ENCODE data around the gene LAMB2. TPM values are rescaled to one million over a fixed set of nuclear protein-coding genes. Genes with fewer than 3 reads are reported as not detected.

LAMB2 gene
- total and polyA plus RNA-seq, 2 donors = 24.9 to 102 TPM

- peaks cover 66 to 77% of the 10 kb centered on the region in 2 donors for H3K36me3 ChIP-seq (ENCODE audit: control insufficient read depth in 2 of 2, insufficient read depth in 2 of 2, low read length in 1 of 2)
- 93% methylated on average over 13 of the region's 13 CpGs for WGBS
- DNase-seq (ENCODE audit: low read depth in 6 of 9, low spot score in 9 of 9) = no peak
- H3K27me3 ChIP-seq (ENCODE audit: control insufficient read depth in 2 of 2, insufficient read depth in 1 of 2, low read length in 1 of 2) = no peaks in the 10 kb centered on the region
- no peak overlapping the region for H3K4me3 ChIP-seq (ENCODE audit: low read length in 2 of 2)
- H3K4me1 ChIP-seq (ENCODE audit: control insufficient read depth in 2 of 2, insufficient read depth in 2 of 2, low read length in 2 of 2) = no peaks in the 10 kb centered on the region
- H3K27ac ChIP-seq (ENCODE audit: low read depth in 1 of 2, low read length in 1 of 2) = no peak overlapping the region
- no peaks in the 10 kb centered on the region for H3K9me3 ChIP-seq (ENCODE audit: control insufficient read depth in 2 of 2, insufficient read depth in 1 of 2, low read length in 1 of 2)
Measured at GRCh38 chr3:49076116-49076515, 56.7 kb downstream of the LAMB2 start.

Other genes starting within 250 kb of the LAMB2 start
- 26.3 TPM for gene SLC25A20, start 234.2 kb downstream of the LAMB2 start, total RNA-seq
- 32.3 TPM for gene SLC25A20, start 234.2 kb downstream of the LAMB2 start, polyA plus RNA-seq
- 51.4 TPM for gene ARIH2, start 214.2 kb downstream of the LAMB2 start, total RNA-seq
- 57.8 TPM for gene ARIH2, start 214.2 kb downstream of the LAMB2 start, polyA plus RNA-seq
- gene P4HTM, start 142.8 kb downstream of the LAMB2 start, total RNA-seq = 15.9 TPM
- gene P4HTM, start 142.8 kb downstream of the LAMB2 start, polyA plus RNA-seq = 27.1 TPM
- 53.9 TPM for gene WDR6, start 125.7 kb downstream of the LAMB2 start, total RNA-seq
- 209 TPM for gene WDR6, start 125.7 kb downstream of the LAMB2 start, polyA plus RNA-seq
- 27.5 TPM for gene DALRD3, start 114.5 kb downstream of the LAMB2 start, total RNA-seq
- gene DALRD3, start 114.5 kb downstream of the LAMB2 start, polyA plus RNA-seq = 35.0 TPM
- 71.7 TPM for gene NDUFAF3, start 110.9 kb downstream of the LAMB2 start, total RNA-seq
- gene NDUFAF3, start 110.9 kb downstream of the LAMB2 start, polyA plus RNA-seq = 65.0 TPM
- 208 TPM for gene IMPDH2, start 103.7 kb downstream of the LAMB2 start, total RNA-seq
- gene IMPDH2, start 103.7 kb downstream of the LAMB2 start, polyA plus RNA-seq = 85.7 TPM
- gene QRICH1, start 39.0 kb downstream of the LAMB2 start, total RNA-seq = 75.8 TPM
- gene QRICH1, start 39.0 kb downstream of the LAMB2 start, polyA plus RNA-seq = 53.3 TPM
- gene QARS1, start 28.3 kb downstream of the LAMB2 start, total RNA-seq = 223 TPM
- gene QARS1, start 28.3 kb downstream of the LAMB2 start, polyA plus RNA-seq = 256 TPM
- 31.5 TPM for gene USP19, start 12.2 kb downstream of the LAMB2 start, total RNA-seq
- 25.2 TPM for gene USP19, start 12.2 kb downstream of the LAMB2 start, polyA plus RNA-seq
- 19.4 TPM for gene CCDC71, start 33.3 kb upstream of the LAMB2 start, total RNA-seq
- 15.5 TPM for gene CCDC71, start 33.3 kb upstream of the LAMB2 start, polyA plus RNA-seq
- gene KLHDC8B, start 38.5 kb upstream of the LAMB2 start, total RNA-seq = 9.4 TPM
- 24.4 TPM for gene KLHDC8B, start 38.5 kb upstream of the LAMB2 start, polyA plus RNA-seq
- gene C3orf62, start 144.2 kb upstream of the LAMB2 start, total RNA-seq = 2.3 TPM
- 15.6 TPM for gene C3orf62, start 144.2 kb upstream of the LAMB2 start, polyA plus RNA-seq
- 20.0 TPM for gene USP4, start 207.0 kb upstream of the LAMB2 start, total RNA-seq
- 57.8 TPM for gene USP4, start 207.0 kb upstream of the LAMB2 start, polyA plus RNA-seq
- gene GPX1, start 225.3 kb upstream of the LAMB2 start, total RNA-seq = 204 TPM
- gene GPX1, start 225.3 kb upstream of the LAMB2 start, polyA plus RNA-seq = 384 TPM